A549 (cell line): ENCODE measurements around the gene CCR3. TPM values are rescaled to one million over a fixed set of nuclear protein-coding genes. Genes with fewer than 3 reads are reported as not detected.

Experiments used
- ATAC-seq, 2 experiments: fragments of 200-7000 bp in 1 of 2; fragments of >200 bp in 1 of 2; cut with Nextera tagmentation in 1 of 2; cut with Tn5 transposase in 1 of 2; 3 replicates each; pipeline versions ENCODE4 v1.8.0 to v1.9.1; 2018 to 2020; ENCODE audit warnings: mild to moderate bottlenecking in 1 of 2, moderate library complexity in 1 of 2
- CTCF ChIA-PET: fragments of 300-600 bp; sonication (Branson Sonifier 250); formaldehyde crosslinking; extraction: SDS; loops from one replicate; lab custom pipeline; 2021; ENCODE audit warnings: antibody characterized with exemption, inconsistent platforms; lab: Yijun Ruan, JAX
- POLR2A ChIA-PET: fragments of 350-600 bp; formaldehyde crosslinking; extraction: SDS; loops from one replicate; lab custom pipeline; 2021; ENCODE audit warnings: antibody characterized with exemption, inconsistent platforms; lab: Yijun Ruan, JAX
- DNase-seq, 2 experiments: peaks; one replicate each; pipeline versions ENCODE4 v3.0.0 to v3.0.0-alpha.2; 2011 to 2016; ENCODE audit warnings: low read depth in 1 of 2, low spot score in 1 of 2
- FAIRE-seq: peaks from 2 replicates; lab custom pipeline; 2011; peaks lifted over from hg19 to GRCh38; lab: Jason Lieb, UNC
- H3K27ac ChIP-seq, 2 experiments: fragments of >200 bp; sonication (Bioruptor Twin); formaldehyde crosslinking; 3 replicates each; pipeline ENCODE4 v1.5.1; 2016 to 2017
- H3K4me1 ChIP-seq: fragments of >200 bp; sonication (Bioruptor Twin); formaldehyde crosslinking; 3 replicates; pipeline ENCODE4 v1.6.1; 2016
- H3K4me2 ChIP-seq: fragments of >200 bp; sonication (Bioruptor Twin); formaldehyde crosslinking; 3 replicates; pipeline ENCODE4 v1.6.1; 2016
- H3K4me3 ChIP-seq: fragments of >200 bp; sonication (Bioruptor Twin); formaldehyde crosslinking; 3 replicates; pipeline ENCODE4 v1.5.1; 2016
- H3K9me3 ChIP-seq: fragments of >200 bp; sonication (Bioruptor Twin); formaldehyde crosslinking; 3 replicates; pipeline ENCODE4 v1.6.1; 2016
- BHLHE40 ChIP-seq: IDR thresholded peaks from 2 replicates; pipeline ENCODE4 v1.6.1; 2012; ENCODE audit warnings: low read depth, low read length, inconsistent platforms
- CBX8 ChIP-seq: fragments of 200-600 bp; sonication (generic); IDR thresholded peaks from 2 replicates; pipeline ENCODE4 v1.6.1; 2016
- CHD4 ChIP-seq: fragments of 200-600 bp; sonication (generic); IDR thresholded peaks from 2 replicates; pipeline ENCODE4 v1.6.1; 2016; ENCODE audit warnings: antibody characterized with exemption, mild to moderate bottlenecking, borderline replicate concordance
- EP300 ChIP-seq, 2 experiments: fragments of >200 bp; sonication (Bioruptor Twin); formaldehyde crosslinking; IDR thresholded peaks; 2 replicates in 1 of 2; 3 replicates in 1 of 2; pipeline ENCODE4 v1.6.1; 2016 to 2017
- ESRRA ChIP-seq: fragments of 150-350 bp; IDR thresholded peaks from 2 replicates; pipeline ENCODE4 v1.6.1; 2014; ENCODE audit warnings: mild to moderate bottlenecking, low read length, borderline replicate concordance
- FOSB ChIP-seq: fragments of 250-450 bp; sonication (Bioruptor Pico); IDR thresholded peaks from 2 replicates; pipeline ENCODE4 v1.5.0; 2020; ENCODE audit warnings: mild to moderate bottlenecking, moderate library complexity
- FOXS1 ChIP-seq: fragments of 250-450 bp; sonication (Bioruptor Pico); IDR thresholded peaks from 2 replicates; pipeline ENCODE4 v1.5.0; 2020; ENCODE audit warnings: mild to moderate bottlenecking, moderate library complexity
- GATA3 ChIP-seq: IDR thresholded peaks from 2 replicates; pipeline ENCODE4 v1.6.1; 2012; ENCODE audit warnings: borderline replicate concordance
- JUN ChIP-seq, 2 experiments: fragments of >200 bp; sonication (Bioruptor Twin); formaldehyde crosslinking; IDR thresholded peaks; 2 replicates in 1 of 2; 3 replicates in 1 of 2; pipeline ENCODE4 v1.6.1; 2016 to 2017
- JUNB ChIP-seq: fragments of >200 bp; sonication (Bioruptor Twin); formaldehyde crosslinking; IDR thresholded peaks from 2 replicates; pipeline ENCODE4 v1.6.1; 2016
- KDM1A ChIP-seq: fragments of 200-600 bp; sonication (generic); IDR thresholded peaks from 2 replicates; pipeline ENCODE4 v1.6.1; 2016; ENCODE audit warnings: low read depth, mild to moderate bottlenecking
- KDM5A ChIP-seq: fragments of 200-600 bp; sonication (generic); IDR thresholded peaks from 2 replicates; pipeline ENCODE4 v1.6.1; 2016; ENCODE audit warnings: antibody characterized with exemption, mild to moderate bottlenecking
- NFE2L2 ChIP-seq: fragments of 150-350 bp; conservative IDR thresholded peaks from 2 replicates; pipeline ENCODE4 v1.6.1; 2014; ENCODE audit warnings: low read length
- NPAS2 ChIP-seq: fragments of 250-450 bp; sonication (Bioruptor Pico); IDR thresholded peaks from 2 replicates; pipeline ENCODE4 v1.8.0; 2022; ENCODE audit warnings: mild to moderate bottlenecking, moderate library complexity, borderline replicate concordance
- NR3C1 ChIP-seq: fragments of >200 bp; sonication (Bioruptor Twin); formaldehyde crosslinking; IDR thresholded peaks from 3 replicates; pipeline ENCODE4 v1.6.1; 2017
- POLR2A ChIP-seq: IDR thresholded peaks from 2 replicates; pipeline ENCODE4 v1.6.1; 2012; ENCODE audit warnings: mild to moderate bottlenecking, low read length
- POLR2AphosphoS2 ChIP-seq: conservative IDR thresholded peaks from 2 replicates; pipeline ENCODE4 v1.6.1; 2012; ENCODE audit warnings: low read length, improper control_type of control experiment, inconsistent platforms
- RFX5 ChIP-seq: fragments of 450-650 bp; IDR thresholded peaks from 2 replicates; pipeline ENCODE4 v1.7.1; 2014; ENCODE audit warnings: antibody characterized with exemption, mild to moderate bottlenecking, moderate library complexity
- RNF2 ChIP-seq: fragments of 200-600 bp; sonication (generic); IDR thresholded peaks from 2 replicates; pipeline ENCODE4 v1.6.1; 2016; ENCODE audit warnings: low read depth, mild to moderate bottlenecking, antibody characterized with exemption, moderate library complexity, borderline replicate concordance
- TFCP2L1 ChIP-seq: fragments of 250-450 bp; sonication (Bioruptor Pico); IDR thresholded peaks from 2 replicates; pipeline ENCODE4 v1.5.0; 2021; ENCODE audit warnings: mild to moderate bottlenecking
- ZNF302 ChIP-seq: fragments of 250-450 bp; sonication (Bioruptor Pico); IDR thresholded peaks from 2 replicates; pipeline ENCODE4 v1.9.0; 2021; ENCODE audit warnings: inconsistent platforms, mild to moderate bottlenecking, moderate library complexity
- ZSCAN20 ChIP-seq: fragments of 250-450 bp; sonication (Bioruptor Pico); IDR thresholded peaks from 2 replicates; pipeline ENCODE4 v1.8.0; 2022; ENCODE audit warnings: mild to moderate bottlenecking, moderate library complexity
- WGBS: methylation state at CpG from one replicate; pipeline ENCODE4 v1.1.6; 2017; ENCODE audit errors: missing lambda C conversion rate; 5-methylcytosine and 5-hydroxymethylcytosine counted together
- polyA minus RNA-seq: library from RNA; depleted of rRNA, polyadenylated mRNA; stranded (reverse); fragments of >200 nt; gene quantifications from 2 replicates; pipeline ENCODE4 v1.2.3, GENCODE V29; 2011; rRNA and poly(A)+ RNA removed
- polyA plus RNA-seq, 4 experiments: library from polyadenylated mRNA; depleted of rRNA in 3 of 4; stranded (reverse); fragments of >200 nt; fragmentation: RNase III in 1 of 4; extraction: RNeasy Plus Mini Kit Qiagen cat#74134 plus additional on column Dnase treatment in 1 of 4; gene quantifications; 2 replicates in 3 of 4; 3 replicates in 1 of 4; pipeline ENCODE4 v1.2.3, GENCODE V29; 2011 to 2017
- TF ChIP-seq, protein P1 (sequence below): IDR thresholded peaks from 2 replicates; pipeline ENCODE4 v1.6.1; 2012
- TF ChIP-seq, protein P2 (sequence below): IDR thresholded peaks from 2 replicates; pipeline ENCODE4 v1.6.1; 2012
- TF ChIP-seq, protein P3 (sequence below): fragments of >200 bp; sonication (Bioruptor Twin); formaldehyde crosslinking; IDR thresholded peaks from 3 replicates; pipeline ENCODE4 v1.6.1; 2016

CCR3 gene
- polyA plus RNA-seq (2011; rRNA removed) = not detected in 2 replicates
- polyA plus RNA-seq (2012; cell fraction: cytosol; rRNA removed) = not detected in 2 replicates
- not detected in 2 replicates for polyA plus RNA-seq (2012; cell fraction: nucleus; rRNA removed)
- not detected in 3 replicates for polyA plus RNA-seq (2017; fragmentation: RNase III; extraction: RNeasy Plus Mini Kit Qiagen cat#74134 plus additional on column Dnase treatment)
- polyA minus RNA-seq = not detected in 2 replicates

DNA sequence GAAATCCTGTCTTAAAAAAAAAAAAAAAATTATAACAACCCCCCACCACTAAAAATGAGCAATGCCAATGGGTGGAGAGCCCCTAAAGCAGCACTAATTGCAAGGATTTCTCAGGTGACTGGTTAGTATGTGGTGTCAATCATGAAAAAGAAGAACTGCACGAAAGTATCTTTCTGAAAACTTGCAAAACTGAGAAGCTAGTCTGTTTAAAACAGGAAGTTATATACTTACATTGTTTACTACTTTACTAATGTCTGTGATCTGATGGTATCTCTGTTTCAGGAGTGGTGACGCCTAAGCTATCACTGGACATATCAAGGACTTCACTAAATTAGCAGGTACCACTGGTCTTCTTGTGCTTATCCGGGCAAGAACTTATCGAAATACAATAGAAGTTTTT lies at the start of gene CCR3:
Gene CCR3, plus strand, starts transcription at position 341 of the 400 bp plus-strand sequence. CDS start 22,699 bp downstream, outside the sequence.
- ChIA-PET POLR2A (no interaction called here), CTCF (no interaction called here)
- no peak for FAIRE-seq
- H3K4me2 ChIP-seq = no peak within 1 kb of the TSS
- no peak for TF ChIP-seq FOSB
- TF ChIP-seq CHD4 = no peak
- no peak for TF ChIP-seq KDM1A
- no peak for TF ChIP-seq GATA3
- no peak for TF ChIP-seq POLR2AphosphoS2
- no peak for TF ChIP-seq CBX8
- TF ChIP-seq, protein P1, sequence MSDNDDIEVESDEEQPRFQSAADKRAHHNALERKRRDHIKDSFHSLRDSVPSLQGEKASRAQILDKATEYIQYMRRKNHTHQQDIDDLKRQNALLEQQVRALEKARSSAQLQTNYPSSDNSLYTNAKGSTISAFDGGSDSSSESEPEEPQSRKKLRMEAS = no peak
- no peak within 1 kb of the TSS for H3K27ac ChIP-seq
- no peaks in the 10 kb centered on the region for H3K4me1 ChIP-seq
- 12% methylated on average over 4 of the region's 4 CpGs for WGBS
- DNase-seq = no peak
- H3K4me3 ChIP-seq = no peak within 1 kb of the TSS
- H3K9me3 ChIP-seq = no peaks in the 10 kb centered on the region
- no peak for ATAC-seq

DNA sequence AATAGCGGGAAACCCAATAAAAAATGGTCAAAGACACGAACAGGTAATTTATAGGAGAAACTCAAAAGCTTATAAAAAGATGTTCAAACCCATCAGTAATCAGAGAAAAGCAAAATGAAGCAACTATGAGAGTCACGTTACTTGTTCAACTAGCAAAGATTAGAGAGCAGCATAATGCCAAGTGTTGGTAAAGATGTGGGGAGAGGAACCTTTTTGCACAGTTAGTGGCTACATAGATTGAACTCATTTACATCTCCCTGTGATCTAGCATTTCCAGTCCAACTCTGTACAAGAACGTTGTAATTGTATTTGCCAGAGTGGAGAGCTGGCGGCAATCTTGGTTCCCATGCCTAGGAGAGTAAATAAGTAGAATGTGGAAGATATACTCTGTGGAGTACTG lies 49.3 kb upstream of the CCR3 start:
- Histone ChIP-seq H3K4me1 (no peaks in the 10 kb centered on the region), H3K4me3 (no peak overlapping the region)
- CTCF ChIA-PET = no interaction called here
- no peak for TF ChIP-seq RNF2
- no peak for TF ChIP-seq NR3C1
- TF ChIP-seq FOSB = no peak
- no peak for TF ChIP-seq ZSCAN20
- TF ChIP-seq, protein P2, sequence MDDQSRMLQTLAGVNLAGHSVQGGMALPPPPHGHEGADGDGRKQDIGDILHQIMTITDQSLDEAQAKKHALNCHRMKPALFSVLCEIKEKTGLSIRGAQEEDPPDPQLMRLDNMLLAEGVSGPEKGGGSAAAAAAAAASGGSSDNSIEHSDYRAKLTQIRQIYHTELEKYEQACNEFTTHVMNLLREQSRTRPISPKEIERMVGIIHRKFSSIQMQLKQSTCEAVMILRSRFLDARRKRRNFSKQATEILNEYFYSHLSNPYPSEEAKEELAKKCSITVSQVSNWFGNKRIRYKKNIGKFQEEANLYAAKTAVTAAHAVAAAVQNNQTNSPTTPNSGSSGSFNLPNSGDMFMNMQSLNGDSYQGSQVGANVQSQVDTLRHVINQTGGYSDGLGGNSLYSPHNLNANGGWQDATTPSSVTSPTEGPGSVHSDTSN = no peak
- no peak for TF ChIP-seq NFE2L2
- TF ChIP-seq POLR2A = no peak
- TF ChIP-seq TFCP2L1 (CRISPR knock-in tag) = no peak
- no peak for TF ChIP-seq ESRRA
- TF ChIP-seq, all 56 proteins: peak for 0
- WGBS = 21% methylated on average over 5 of the region's 5 CpGs
- no peak for DNase-seq
- H3K27ac ChIP-seq = no peak overlapping the region
- peaks cover 20% of the 10 kb centered on the region; the same call in 2 of the 3 replicates for H3K9me3 ChIP-seq
- ATAC-seq = no peak
- no peak overlapping the region for H3K4me2 ChIP-seq
- POLR2A ChIA-PET = no interaction called here
- FAIRE-seq = no peak

DNA sequence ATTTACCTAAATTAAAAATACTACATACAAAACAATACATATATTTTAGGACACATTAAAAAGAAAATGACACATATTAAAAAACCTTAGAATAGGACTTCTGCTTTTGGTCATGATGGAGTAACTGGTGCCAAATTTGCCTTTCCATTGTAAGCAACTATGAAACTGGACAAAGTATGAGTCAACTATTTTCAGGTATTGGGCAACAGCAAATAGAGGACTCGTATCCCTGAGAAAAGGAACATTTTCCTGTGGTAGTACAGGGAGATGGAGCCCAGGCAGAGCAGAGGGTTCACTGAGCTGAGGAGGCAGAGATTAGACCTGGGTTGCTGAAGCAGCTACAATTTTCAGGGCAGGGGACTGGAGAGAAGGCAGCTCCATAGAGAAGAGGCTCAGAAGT lies 48.8 kb upstream of the CCR3 start:
- FAIRE-seq (no peak), ATAC-seq (no peak), DNase-seq (no peak)
- no peak for TF ChIP-seq NFE2L2
- TF ChIP-seq POLR2A = no peak
- TF ChIP-seq CHD4 = no peak
- TF ChIP-seq POLR2AphosphoS2 = no peak
- no peak for TF ChIP-seq GATA3
- H3K9me3 ChIP-seq = peaks cover 20% of the 10 kb centered on the region; the same call in 2 of the 3 replicates
- WGBS = 8% methylated on average over 1 of the region's 1 CpG
- no peaks in the 10 kb centered on the region for H3K4me1 ChIP-seq
- H3K27ac ChIP-seq = no peak overlapping the region
- CTCF ChIA-PET = no interaction called here
- POLR2A ChIA-PET = interaction anchor here (0.7 kb wide), 1 partner anchor 27 kb away, joined by 3 read pairs; no protein-coding TSS in a partner anchor
- H3K4me3 ChIP-seq = no peak overlapping the region
- H3K4me2 ChIP-seq = no peak overlapping the region

DNA sequence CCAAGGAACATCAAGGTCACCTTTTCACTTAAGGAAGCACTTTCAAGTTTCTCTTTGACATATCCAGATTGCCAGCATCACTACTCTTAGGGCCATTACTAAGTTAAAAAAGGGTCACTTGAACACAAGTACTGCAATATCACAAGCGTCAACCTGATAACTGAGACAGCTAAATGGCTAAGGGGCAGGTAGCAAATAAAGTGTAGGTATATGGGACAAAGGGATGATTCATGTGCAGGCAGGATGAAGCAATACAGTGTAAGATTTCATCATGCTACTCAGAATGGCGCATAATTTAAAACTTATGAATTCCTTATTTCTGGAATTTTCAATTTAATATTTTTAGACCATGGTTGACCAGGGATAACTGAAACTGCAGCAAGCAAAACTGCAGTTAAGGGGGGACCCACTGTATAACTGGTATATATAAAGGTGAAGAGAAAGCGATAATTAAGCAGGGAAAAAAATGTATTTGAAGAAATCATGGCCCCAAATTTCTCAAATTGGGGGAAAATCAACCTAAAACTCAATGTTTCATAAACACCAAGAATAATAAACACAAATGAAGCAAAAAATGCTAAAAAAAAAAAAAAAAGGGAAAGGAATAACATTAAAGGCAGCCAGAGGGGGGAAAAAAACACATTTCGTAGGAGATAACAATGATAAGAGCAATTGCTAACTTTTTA lies 47.2 kb upstream of the CCR3 start:
- ChIA-PET CTCF (no interaction called here), POLR2A (no interaction called here)
- peaks cover 20% of the 10 kb centered on the region; the same call in 2 of the 3 replicates for H3K9me3 ChIP-seq
- no peak overlapping the region for H3K27ac ChIP-seq
- no peak overlapping the region for H3K4me3 ChIP-seq
- DNase-seq (no peak), ATAC-seq (no peak), FAIRE-seq (no peak)
- H3K4me2 ChIP-seq = no peak overlapping the region
- H3K4me1 ChIP-seq = no peaks in the 10 kb centered on the region
- 23% methylated on average over 4 of the region's 4 CpGs for WGBS
- no peak for TF ChIP-seq KDM1A
- no peak for TF ChIP-seq RFX5
- TF ChIP-seq JUNB = no peak
- no peak for TF ChIP-seq KDM5A
- no peak for TF ChIP-seq CHD4
- TF ChIP-seq NR3C1 = no peak
- TF ChIP-seq JUN (IDR thresholded peaks at IDR 0.05) = no peak
- no peak for TF ChIP-seq EP300 (IDR thresholded peaks at IDR 0.05)
- TF ChIP-seq RNF2 = no peak
- TF ChIP-seq TFCP2L1 (CRISPR knock-in tag) = no peak
- no peak for TF ChIP-seq NFE2L2
- TF ChIP-seq BHLHE40 = no peak
- no peak for TF ChIP-seq NPAS2 (CRISPR knock-in tag)
- no peak for TF ChIP-seq POLR2A
- TF ChIP-seq FOXS1 (CRISPR knock-in tag) = no peak
- TF ChIP-seq GATA3 = no peak
- no peak for TF ChIP-seq ZNF302 (CRISPR knock-in tag)
- TF ChIP-seq, protein P3, sequence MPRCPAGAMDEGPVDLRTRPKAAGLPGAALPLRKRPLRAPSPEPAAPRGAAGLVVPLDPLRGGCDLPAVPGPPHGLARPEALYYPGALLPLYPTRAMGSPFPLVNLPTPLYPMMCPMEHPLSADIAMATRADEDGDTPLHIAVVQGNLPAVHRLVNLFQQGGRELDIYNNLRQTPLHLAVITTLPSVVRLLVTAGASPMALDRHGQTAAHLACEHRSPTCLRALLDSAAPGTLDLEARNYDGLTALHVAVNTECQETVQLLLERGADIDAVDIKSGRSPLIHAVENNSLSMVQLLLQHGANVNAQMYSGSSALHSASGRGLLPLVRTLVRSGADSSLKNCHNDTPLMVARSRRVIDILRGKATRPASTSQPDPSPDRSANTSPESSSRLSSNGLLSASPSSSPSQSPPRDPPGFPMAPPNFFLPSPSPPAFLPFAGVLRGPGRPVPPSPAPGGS = no peak
- TF ChIP-seq, all 56 proteins: peak for 0
